Measurements from ENCODE around the gene ADI1.
"Not testable (repeated sequence)": the region's sequence is repeated elsewhere in the genome, so short reads cannot be mapped to it uniquely, and the experiment has no call there.

The ADI1 gene

GRCh38 chr2:3527886-3528785, 8.8 kb upstream of the ADI1 start:
- Histone ChIP-seq H3K9me3 (ENCODE audit: control insufficient read depth, insufficient read depth, low read length) (no peaks in the 10 kb centered on the region), H3K27me3 (ENCODE audit: control insufficient read depth, insufficient read depth, low read length) (no peaks in the 10 kb centered on the region), H3K27ac (ENCODE audit: low read depth, low read length) (no peak overlapping the region), H3K4me3 (ENCODE audit: low read depth, low read length) (no peak overlapping the region), H3K4me1 (ENCODE audit: control insufficient read depth, insufficient read depth, low read length) (no peaks in the 10 kb centered on the region), H3K36me3 (ENCODE audit: control insufficient read depth, insufficient read depth, low read length) (no peaks in the 10 kb centered on the region), H3K9ac (ENCODE audit: low read depth, low read length) (no peak overlapping the region)

GRCh38 chr2:3526871-3527270, 7.5 kb upstream of the ADI1 start:
- Histone ChIP-seq H3K9me3 (ENCODE audit: control insufficient read depth, insufficient read depth, low read length) (no peaks in the 10 kb centered on the region), H3K4me3 (ENCODE audit: low read depth, low read length) (no peak overlapping the region), H3K4me1 (ENCODE audit: control insufficient read depth, insufficient read depth, low read length) (no peaks in the 10 kb centered on the region), H3K27me3 (ENCODE audit: control insufficient read depth, insufficient read depth, low read length) (no peaks in the 10 kb centered on the region), H3K27ac (ENCODE audit: low read depth, low read length) (no peak overlapping the region), H3K9ac (ENCODE audit: low read depth, low read length) (no peak overlapping the region), H3K36me3 (ENCODE audit: control insufficient read depth, insufficient read depth, low read length) (no peaks in the 10 kb centered on the region)

- Histone ChIP-seq H3K27ac (ENCODE audit: low read depth, low read length) (no peak overlapping the region), H3K36me3 (ENCODE audit: control insufficient read depth, insufficient read depth, low read length) (no peaks in the 10 kb centered on the region), H3K9me3 (ENCODE audit: control insufficient read depth, insufficient read depth, low read length) (no peaks in the 10 kb centered on the region), H3K27me3 (ENCODE audit: control insufficient read depth, insufficient read depth, low read length) (peaks cover 12% of the 10 kb centered on the region; the same call in 1 of the 2 replicates), H3K4me1 (ENCODE audit: control insufficient read depth, insufficient read depth, low read length) (peaks cover 7% of the 10 kb centered on the region; the same call in 1 of the 2 replicates), H3K4me3 (ENCODE audit: low read depth, low read length) (no peak overlapping the region), H3K9ac (ENCODE audit: low read depth, low read length) (no peak overlapping the region)
Observed at GRCh38 chr2:3523551-3524041, 4.3 kb upstream of the ADI1 start.

GRCh38 chr2:3522961-3523421, 3.7 kb upstream of the ADI1 start:
- no peaks in the 10 kb centered on the region for H3K36me3 ChIP-seq (ENCODE audit: control insufficient read depth, insufficient read depth, low read length)
- H3K27ac ChIP-seq (ENCODE audit: low read depth, low read length): no peak overlapping the region
- H3K27me3 ChIP-seq (ENCODE audit: control insufficient read depth, insufficient read depth, low read length): peaks cover 12% of the 10 kb centered on the region; the same call in 1 of the 2 replicates
- H3K9me3 ChIP-seq (ENCODE audit: control insufficient read depth, insufficient read depth, low read length): no peaks in the 10 kb centered on the region
- no peak overlapping the region for H3K9ac ChIP-seq (ENCODE audit: low read depth, low read length)
- H3K4me3 ChIP-seq (ENCODE audit: low read depth, low read length): no peak overlapping the region
- H3K4me1 ChIP-seq (ENCODE audit: control insufficient read depth, insufficient read depth, low read length): peaks cover 7% of the 10 kb centered on the region; the same call in 1 of the 2 replicates

GRCh38 chr2:3520591-3520990, 1.3 kb upstream of the ADI1 start:
- H3K4me3 ChIP-seq (ENCODE audit: low read depth, low read length): no peak overlapping the region
- no peak overlapping the region for H3K27ac ChIP-seq (ENCODE audit: low read depth, low read length)
- H3K9ac ChIP-seq (ENCODE audit: low read depth, low read length): no peak overlapping the region
- no peaks in the 10 kb centered on the region for H3K36me3 ChIP-seq (ENCODE audit: control insufficient read depth, insufficient read depth, low read length)
- peaks cover 10% of the 10 kb centered on the region; the same call in 1 of the 2 replicates for H3K4me1 ChIP-seq (ENCODE audit: control insufficient read depth, insufficient read depth, low read length)
- H3K27me3 ChIP-seq (ENCODE audit: control insufficient read depth, insufficient read depth, low read length): peaks cover 12% of the 10 kb centered on the region; the same call in 1 of the 2 replicates
- no peaks in the 10 kb centered on the region; the same call in 1 of the 2 replicates for H3K9me3 ChIP-seq (ENCODE audit: control insufficient read depth, insufficient read depth, low read length)

- peaks cover 1% of the 10 kb centered on the region; the same call in 1 of the 2 replicates for H3K36me3 ChIP-seq (ENCODE audit: control insufficient read depth, insufficient read depth, low read length)
- peaks cover 12% of the 10 kb centered on the region; the same call in 1 of the 2 replicates for H3K27me3 ChIP-seq (ENCODE audit: control insufficient read depth, insufficient read depth, low read length)
- peak overlapping the region; percentile 72 for H3K4me3 ChIP-seq (ENCODE audit: low read depth, low read length)
- no peaks in the 10 kb centered on the region; the same call in 1 of the 2 replicates for H3K9me3 ChIP-seq (ENCODE audit: control insufficient read depth, insufficient read depth, low read length)
- H3K27ac ChIP-seq (ENCODE audit: low read depth, low read length): peak overlapping the region; percentile 99
- H3K4me1 ChIP-seq (ENCODE audit: control insufficient read depth, insufficient read depth, low read length): peaks cover 10% of the 10 kb centered on the region; the same call in 1 of the 2 replicates
- peak overlapping the region; percentile 73 for H3K9ac ChIP-seq (ENCODE audit: low read depth, low read length)
Observed at GRCh38 chr2:3518496-3519254, 656 bp downstream of the ADI1 start.

- Histone ChIP-seq H3K9me3 (ENCODE audit: control insufficient read depth, insufficient read depth, low read length) (no peaks in the 10 kb centered on the region; the same call in 1 of the 2 replicates), H3K4me1 (ENCODE audit: control insufficient read depth, insufficient read depth, low read length) (peaks cover 10% of the 10 kb centered on the region; the same call in 1 of the 2 replicates), H3K27ac (ENCODE audit: low read depth, low read length) (peak overlapping the region; percentile 99), H3K4me3 (ENCODE audit: low read depth, low read length) (peak overlapping the region; percentile 72), H3K36me3 (ENCODE audit: control insufficient read depth, insufficient read depth, low read length) (peaks cover 3% of the 10 kb centered on the region; the same call in 1 of the 2 replicates), H3K27me3 (ENCODE audit: control insufficient read depth, insufficient read depth, low read length) (peaks cover 12% of the 10 kb centered on the region; the same call in 1 of the 2 replicates), H3K9ac (ENCODE audit: low read depth, low read length) (peak overlapping the region; percentile 48; the same call in 1 of the 2 replicates)
Observed at GRCh38 chr2:3517948-3518495, 1.3 kb downstream of the ADI1 start.

- no peak overlapping the region for H3K4me3 ChIP-seq (ENCODE audit: low read depth, low read length)
- no peaks in the 10 kb centered on the region; the same call in 1 of the 2 replicates for H3K9me3 ChIP-seq (ENCODE audit: control insufficient read depth, insufficient read depth, low read length)
- H3K27ac ChIP-seq (ENCODE audit: low read depth, low read length): no peak overlapping the region
- peaks cover 12% of the 10 kb centered on the region; the same call in 1 of the 2 replicates for H3K27me3 ChIP-seq (ENCODE audit: control insufficient read depth, insufficient read depth, low read length)
- H3K4me1 ChIP-seq (ENCODE audit: control insufficient read depth, insufficient read depth, low read length): peaks cover 10% of the 10 kb centered on the region; the same call in 1 of the 2 replicates
- H3K9ac ChIP-seq (ENCODE audit: low read depth, low read length): no peak overlapping the region
- H3K36me3 ChIP-seq (ENCODE audit: control insufficient read depth, insufficient read depth, low read length): peaks cover 9% of the 10 kb centered on the region; the same call in 1 of the 2 replicates
Observed at GRCh38 chr2:3516831-3517230, 2.5 kb downstream of the ADI1 start.

- H3K36me3 ChIP-seq (ENCODE audit: control insufficient read depth, insufficient read depth, low read length); H3K4me1 ChIP-seq (ENCODE audit: control insufficient read depth, insufficient read depth, low read length); H3K4me3 ChIP-seq (ENCODE audit: low read depth, low read length); H3K9me3 ChIP-seq (ENCODE audit: control insufficient read depth, insufficient read depth, low read length); H3K27me3 ChIP-seq (ENCODE audit: control insufficient read depth, insufficient read depth, low read length); H3K27ac ChIP-seq (ENCODE audit: low read depth, low read length); H3K9ac ChIP-seq (ENCODE audit: low read depth, low read length): not testable (repeated sequence)
Observed at GRCh38 chr2:3515438-3515837, 3.9 kb downstream of the ADI1 start.

- no peak overlapping the region for H3K4me3 ChIP-seq (ENCODE audit: low read depth, low read length)
- H3K4me1 ChIP-seq (ENCODE audit: control insufficient read depth, insufficient read depth, low read length): 0 out of 2 replicates have a peak, but pooled peaks cover 3% of the 10 kb centered on the region
- no peaks in the 10 kb centered on the region; the same call in 1 of the 2 replicates for H3K9me3 ChIP-seq (ENCODE audit: control insufficient read depth, insufficient read depth, low read length)
- no peak overlapping the region for H3K27ac ChIP-seq (ENCODE audit: low read depth, low read length)
- H3K27me3 ChIP-seq (ENCODE audit: control insufficient read depth, insufficient read depth, low read length): no peaks in the 10 kb centered on the region
- H3K9ac ChIP-seq (ENCODE audit: low read depth, low read length): no peak overlapping the region
- peaks cover 9% of the 10 kb centered on the region; the same call in 1 of the 2 replicates for H3K36me3 ChIP-seq (ENCODE audit: control insufficient read depth, insufficient read depth, low read length)
Observed at GRCh38 chr2:3513026-3513810, 6.1 kb downstream of the ADI1 start.

Data from HUES48 (cell line).